Spleen (tissue), 11 donors: Measurements from ENCODE around the gene TAP1. TPM values are rescaled to one million over a fixed set of nuclear protein-coding genes. Genes with fewer than 3 reads are reported as not detected.

Experiments
- DNase-seq: peaks from one replicate; pipeline ENCODE4 v3.0.0-alpha.2; 2020
- H3K27ac ChIP-seq, 8 donors: fragments of 200-600 bp; sonication (generic) in 7 of 8; 1 replicate in 4 of 8; 2 replicates in 4 of 8; pipeline versions ENCODE4 v1.5.0 to v1.8.0; 2016 to 2021; ENCODE audit warnings: inconsistent platforms in 4 of 8, mild to moderate bottlenecking in 4 of 8, moderate library complexity in 1 of 8
- H3K27me3 ChIP-seq, 7 donors: fragments of 200-600 bp; sonication (generic) in 6 of 7; replicated peaks in 1 of 7; 1 replicate in 4 of 7; 2 replicates in 3 of 7; pipeline versions ENCODE4 v1.5.0 to v1.8.0; 2016 to 2021; ENCODE audit warnings: inconsistent platforms in 3 of 7, mild to moderate bottlenecking in 1 of 7
- H3K36me3 ChIP-seq, 6 donors: fragments of 200-600 bp; sonication (generic) in 5 of 6; 1 replicate in 4 of 6; 2 replicates in 2 of 6; pipeline versions ENCODE4 v1.5.0 to v1.8.0; 2016 to 2021; ENCODE audit warnings: inconsistent platforms in 2 of 6
- H3K4me1 ChIP-seq, 6 donors: fragments of 200-600 bp; sonication (generic) in 5 of 6; 1 replicate in 3 of 6; 2 replicates in 3 of 6; pipeline versions ENCODE4 v1.5.0 to v1.8.0; 2016 to 2021; ENCODE audit warnings: inconsistent platforms in 3 of 6
- H3K4me3 ChIP-seq, 8 donors: fragments of 200-600 bp; sonication (generic) in 7 of 8; 1 replicate in 4 of 8; 2 replicates in 4 of 8; pipeline versions ENCODE4 v1.5.0 to v1.8.0; 2016 to 2021; ENCODE audit warnings: inconsistent platforms in 4 of 8, mild to moderate bottlenecking in 4 of 8, moderate library complexity in 2 of 8
- H3K9me3 ChIP-seq, 8 donors: fragments of 200-600 bp; sonication (generic) in 7 of 8; 1 replicate in 4 of 8; 2 replicates in 4 of 8; pipeline versions ENCODE4 v1.5.0 to v1.8.0; 2016 to 2021; ENCODE audit warnings: inconsistent platforms in 4 of 8
- POLR2A ChIP-seq, 3 donors: fragments of 450-650 bp; IDR thresholded peaks; one replicate each; pipeline ENCODE4 v1.5.1; 2017; ENCODE audit warnings: antibody characterized with exemption in 3 of 3, mild to moderate bottlenecking in 1 of 3
- POLR2AphosphoS5 ChIP-seq, 3 donors: sonication (generic); formaldehyde crosslinking; IDR thresholded peaks; one replicate each; pipeline ENCODE4 v1.5.1; 2017; ENCODE audit warnings: antibody characterized with exemption in 3 of 3
- WGBS, 5 donors: extraction: QIAGEN DNeasy Blood & Tissue Kit in 3 of 5; methylation state at CpG; one replicate each; pipeline versions ENCODE4 v1.1.5 to v1.1.7; 2013 to 2018; 5-methylcytosine and 5-hydroxymethylcytosine counted together
- intact Hi-C: fragments of 100-400 bp; cut with DNase I; formaldehyde crosslinking; loops from one replicate; pipeline ENCODE4 v1.15.0; 2023; ENCODE audit warnings: low total_unique reads
- polyA plus RNA-seq, 3 donors: library from polyadenylated mRNA; stranded (reverse); fragments of 200-250 nt; gene quantifications; one replicate each; pipeline ENCODE4 v1.2.1, GENCODE V29; 2013
- total RNA-seq, 7 donors: library from RNA; depleted of rRNA in 3 of 7; stranded (reverse); fragments of >200 nt in 3 of 7; fragmentation: NEBNext Ultra II Directional in 4 of 7; extraction: Animal tissue kit (Norgen Biotek cat#: 25700) in 4 of 7; gene quantifications; one replicate each; pipeline versions ENCODE4 v1.1.0 to v1.2.1, GENCODE V29; 2016 to 2021
- TF ChIP-seq, protein P1 (sequence below), 11 experiments: fragments of 200-600 bp in 7 of 11; fragments of 450-650 bp in 4 of 11; sonication (generic) in 4 of 11; IDR thresholded peaks in 8 of 11; conservative IDR thresholded peaks in 3 of 11; 1 replicate in 7 of 11; 2 replicates in 4 of 11; pipeline versions ENCODE4 v1.4.0 to v1.8.0; 2016 to 2021; ENCODE audit warnings: antibody characterized with exemption in 11 of 11, inconsistent platforms in 4 of 11, mild to moderate bottlenecking in 1 of 11
- donor health status: healthy with polysubstance abuse.
- donor health status: DM: no; HTN: no; CAD: no; lungs with moderate emphysema.
- donor health status: DM: no; HTN: no; CAD: no.
- donor health status: Bipolar disorder and iron deficiency.
- donor health status: healthy.
- donor health status: DM: no; HTN: no; CAD: no.
- donor health status: DM: yes; HTN: yes; CAD: no.

TAP1 gene
- total and polyA plus RNA-seq, 10 donors, result 98.5 to 172 (median 147) TPM

DNA sequence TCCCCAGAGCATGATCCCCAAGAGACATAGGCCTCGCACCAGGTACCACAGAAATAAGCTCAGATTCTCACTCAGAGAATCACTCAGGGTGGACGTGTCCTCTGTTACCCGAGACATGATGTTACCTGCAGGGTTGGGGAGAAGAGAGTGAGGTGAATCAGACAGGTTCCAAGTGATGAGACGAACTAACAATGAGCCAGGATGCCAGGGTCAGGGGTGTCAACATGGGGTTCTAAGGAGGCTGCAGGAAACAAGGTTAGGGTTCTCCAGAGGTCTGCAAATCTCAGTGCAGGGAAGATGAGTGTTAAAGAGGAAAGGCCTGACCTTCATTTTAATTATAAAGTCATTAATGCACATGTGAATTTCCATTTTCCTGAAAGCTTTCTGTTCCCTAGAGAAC lies 2.5 kb downstream of the TAP1 start:
- TF ChIP-seq, protein P1, sequence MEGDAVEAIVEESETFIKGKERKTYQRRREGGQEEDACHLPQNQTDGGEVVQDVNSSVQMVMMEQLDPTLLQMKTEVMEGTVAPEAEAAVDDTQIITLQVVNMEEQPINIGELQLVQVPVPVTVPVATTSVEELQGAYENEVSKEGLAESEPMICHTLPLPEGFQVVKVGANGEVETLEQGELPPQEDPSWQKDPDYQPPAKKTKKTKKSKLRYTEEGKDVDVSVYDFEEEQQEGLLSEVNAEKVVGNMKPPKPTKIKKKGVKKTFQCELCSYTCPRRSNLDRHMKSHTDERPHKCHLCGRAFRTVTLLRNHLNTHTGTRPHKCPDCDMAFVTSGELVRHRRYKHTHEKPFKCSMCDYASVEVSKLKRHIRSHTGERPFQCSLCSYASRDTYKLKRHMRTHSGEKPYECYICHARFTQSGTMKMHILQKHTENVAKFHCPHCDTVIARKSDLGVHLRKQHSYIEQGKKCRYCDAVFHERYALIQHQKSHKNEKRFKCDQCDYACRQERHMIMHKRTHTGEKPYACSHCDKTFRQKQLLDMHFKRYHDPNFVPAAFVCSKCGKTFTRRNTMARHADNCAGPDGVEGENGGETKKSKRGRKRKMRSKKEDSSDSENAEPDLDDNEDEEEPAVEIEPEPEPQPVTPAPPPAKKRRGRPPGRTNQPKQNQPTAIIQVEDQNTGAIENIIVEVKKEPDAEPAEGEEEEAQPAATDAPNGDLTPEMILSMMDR (IDR thresholded peaks at IDR 0.05 in 8 of 11, conservative IDR thresholded peaks at IDR 0.05 in 3 of 11), result no peak
- TF ChIP-seq POLR2AphosphoS5 (IDR thresholded peaks at IDR 0.05), result no peak
- no peak for TF ChIP-seq POLR2A (IDR thresholded peaks at IDR 0.05)
- Histone ChIP-seq H3K36me3 (peaks cover 0 to 69% (median 59%) of the 10 kb centered on the region in 6 donors), H3K27ac (peak overlapping the region in 7 of 8 donors; percentile 3 to 99 (median 97)), H3K4me1 (peaks cover 67 to 85% (median 78%) of the 10 kb centered on the region in 6 donors), H3K4me3 (peak overlapping the region in 6 of 8 donors; percentile 68 to 98 (median 95)), H3K27me3 (no peaks in the 10 kb centered on the region), H3K9me3 (no peaks in the 10 kb centered on the region)
- WGBS, 5 donors, result 77 to 85% (median 78%) methylated on average over 4 of the region's 4 CpGs
- intact Hi-C loops, result no loop called here
- DNase-seq, result no peak

DNA sequence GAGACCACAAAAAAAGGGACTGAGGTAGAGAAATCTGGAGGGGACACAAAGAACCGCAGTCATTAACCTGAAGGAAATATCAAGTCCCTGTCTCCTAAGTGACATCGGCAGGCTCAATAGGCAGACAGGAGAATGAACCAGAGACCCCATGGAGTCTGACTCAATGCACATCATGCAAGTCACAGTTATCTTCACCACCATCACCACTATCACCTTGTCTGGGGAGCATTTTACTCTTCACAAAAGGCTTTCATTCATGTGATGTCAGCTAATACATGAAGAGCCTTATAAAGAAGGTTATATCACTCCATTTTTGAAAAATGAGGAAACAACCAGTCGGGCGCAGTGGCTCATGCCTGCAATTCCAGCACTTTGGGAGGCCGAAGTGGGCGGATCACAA lies 4.4 kb downstream of the TAP1 start:
- Histone ChIP-seq H3K4me3 (peak overlapping the region in 2 of 8 donors; percentile 9 to 92), H3K4me1 (peaks cover 61 to 82% (median 75%) of the 10 kb centered on the region in 6 donors), H3K27me3 (no peaks in the 10 kb centered on the region), H3K9me3 (no peaks in the 10 kb centered on the region), H3K36me3 (peaks cover 0 to 76% (median 67%) of the 10 kb centered on the region in 6 donors), H3K27ac (peak overlapping the region in 5 of 8 donors; percentile 32 to 100 (median 98))
- intact Hi-C loops, result no loop called here
- no peak for DNase-seq
- 75 to 85% (median 78%) methylated on average over 6 of the region's 6 CpGs for WGBS, 5 donors
- TF ChIP-seq POLR2A (IDR thresholded peaks at IDR 0.05) (no peak), POLR2AphosphoS5 (IDR thresholded peaks at IDR 0.05) (no peak)
- TF ChIP-seq, protein P1 (IDR thresholded peaks at IDR 0.05 in 8 of 11, conservative IDR thresholded peaks at IDR 0.05 in 3 of 11), result no peak

DNA sequence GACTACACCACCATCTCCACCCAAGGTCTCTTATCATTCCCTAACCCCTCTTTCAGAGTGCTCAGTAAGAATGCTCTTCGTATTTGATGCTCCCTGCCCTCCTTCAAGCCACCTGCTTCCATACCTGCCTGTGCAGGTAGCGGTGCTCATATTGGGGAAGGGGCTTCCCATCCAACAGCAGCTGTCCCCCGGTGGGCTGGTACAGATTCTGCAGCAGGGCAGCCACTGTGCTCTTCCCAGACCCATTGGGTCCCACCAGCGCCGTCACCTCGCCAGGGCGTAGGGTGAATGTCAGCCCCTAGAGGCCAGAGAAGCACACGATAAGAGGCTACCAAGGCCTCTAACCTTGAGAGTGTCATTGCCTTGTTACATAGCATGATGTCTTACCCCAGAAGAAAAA lies 5.7 kb downstream of the TAP1 start:
- Histone ChIP-seq H3K9me3 (no peaks in the 10 kb centered on the region), H3K4me1 (peaks cover 67 to 89% (median 82%) of the 10 kb centered on the region in 6 donors), H3K27me3 (no peaks in the 10 kb centered on the region), H3K27ac (peak overlapping the region in 7 of 8 donors; percentile 3 to 100 (median 94)), H3K4me3 (peak overlapping the region in 3 of 8 donors; percentile 3 to 92 (median 4)), H3K36me3 (peaks cover 0 to 77% (median 67%) of the 10 kb centered on the region in 6 donors)
- DNase-seq, result no peak
- WGBS, 5 donors, result 84 to 92% (median 90%) methylated on average over 8 of the region's 8 CpGs
- TF ChIP-seq POLR2A (IDR thresholded peaks at IDR 0.05) (no peak), POLR2AphosphoS5 (IDR thresholded peaks at IDR 0.05) (peak in 2 of 3 donors; percentile 58 to 68)
- TF ChIP-seq, protein P1 (IDR thresholded peaks at IDR 0.05 in 8 of 11, conservative IDR thresholded peaks at IDR 0.05 in 3 of 11), result no peak
- intact Hi-C loops, result no loop called here

DNA sequence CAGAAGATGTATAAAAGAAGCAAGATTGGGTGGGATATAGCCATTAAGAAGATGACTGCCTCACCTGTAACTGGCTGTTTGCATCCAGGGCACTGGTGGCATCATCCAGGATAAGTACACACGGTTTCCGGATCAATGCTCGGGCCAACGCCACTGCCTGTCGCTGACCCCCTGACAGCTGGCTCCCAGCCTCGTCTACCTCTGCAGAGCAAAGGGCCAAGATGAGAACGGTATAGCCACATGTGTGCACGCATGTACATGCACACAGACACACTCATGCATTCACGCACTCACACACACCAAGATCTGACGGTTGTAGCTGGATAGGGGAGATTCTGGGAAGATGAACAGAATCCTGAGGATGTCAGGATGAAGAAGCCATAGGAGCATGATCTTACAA lies 6.5 kb downstream of the TAP1 start:
- Histone ChIP-seq H3K36me3 (peaks cover 0 to 81% (median 72%) of the 10 kb centered on the region in 6 donors), H3K4me3 (peak overlapping the region in 4 of 8 donors; percentile 3 to 92 (median 46)), H3K27ac (peak overlapping the region in 6 of 8 donors; percentile 94 to 100 (median 99)), H3K27me3 (no peaks in the 10 kb centered on the region), H3K9me3 (no peaks in the 10 kb centered on the region), H3K4me1 (peaks cover 74 to 89% (median 85%) of the 10 kb centered on the region in 6 donors)
- 85 to 96% (median 89%) methylated on average over 10 of the region's 10 CpGs for WGBS, 5 donors
- no peak for DNase-seq
- intact Hi-C loops, result no loop called here
- peak; percentile 70 to 81 (median 75) for TF ChIP-seq POLR2AphosphoS5 (IDR thresholded peaks at IDR 0.05)
- TF ChIP-seq POLR2A (IDR thresholded peaks at IDR 0.05), result no peak
- TF ChIP-seq, protein P1 (IDR thresholded peaks at IDR 0.05 in 8 of 11, conservative IDR thresholded peaks at IDR 0.05 in 3 of 11), result no peak
